Left forelimb (tissue), 1 donor: ENCODE measurements around the gene PRR22.
"Not testable (repeated sequence)": the region's sequence is repeated elsewhere in the genome, so short reads cannot be mapped to it uniquely, and the experiment has no call there.

Source experiments
- DNase-seq: peaks from one replicate; pipeline ENCODE4 v3.0.0-alpha.2; 2018; ENCODE audit warnings: low spot score

The PRR22 gene

GRCh38 chr19:5751709-5752108 is 32.8 kb downstream of the PRR22 start:
- no peak for DNase-seq

GRCh38 chr19:5749505-5749904 is 35.0 kb downstream of the PRR22 start:
- DNase-seq, result no peak

- DNase-seq, result not testable (repeated sequence)
Observed at GRCh38 chr19:5748920-5749319, 35.6 kb downstream of the PRR22 start.

GRCh38 chr19:5744999-5745398 is 39.5 kb downstream of the PRR22 start:
- not testable (repeated sequence) for DNase-seq

- DNase-seq, result no peak
Observed at GRCh38 chr19:5743630-5744029, 40.9 kb downstream of the PRR22 start.

GRCh38 chr19:5742051-5742450 is 42.5 kb downstream of the PRR22 start:
- no peak for DNase-seq

GRCh38 chr19:5738423-5738822 is 46.1 kb downstream of the PRR22 start:
- no peak for DNase-seq

GRCh38 chr19:5733172-5733571 is 51.4 kb downstream of the PRR22 start:
- not testable (repeated sequence) for DNase-seq
